SJCRH30 (cell line): ENCODE measurements around the gene MAP2K4. TPM values are rescaled to one million over a fixed set of nuclear protein-coding genes. Genes with fewer than 3 reads are reported as not detected.
A peak's percentile ranks its signal among the peaks of the same experiment; 100 is the strongest.

Source experiments
- DNase-seq, 2 experiments: peaks; one replicate each; pipeline ENCODE4 v3.0.0-alpha.2; 2015 to 2020
- H3K27ac ChIP-seq: fragments of 250-450 bp; sonication (Bioruptor Pico); 2 replicates; pipeline ENCODE4 v1.5.1; 2020; ENCODE audit warnings: mild to moderate bottlenecking, moderate library complexity
- H3K27me3 ChIP-seq: fragments of 250-450 bp; sonication (Bioruptor Pico); 2 replicates; pipeline ENCODE4 v1.5.1; 2020; ENCODE audit warnings: mild to moderate bottlenecking, moderate library complexity
- H3K36me3 ChIP-seq: fragments of 250-450 bp; sonication (Bioruptor Pico); 2 replicates; pipeline ENCODE4 v1.5.1; 2020; ENCODE audit warnings: mild to moderate bottlenecking, moderate library complexity
- H3K4me1 ChIP-seq: fragments of 250-450 bp; sonication (Bioruptor Pico); 2 replicates; pipeline ENCODE4 v1.5.1; 2020; ENCODE audit warnings: mild to moderate bottlenecking, moderate library complexity
- H3K4me3 ChIP-seq: fragments of 250-450 bp; sonication (Bioruptor Pico); 2 replicates; pipeline ENCODE4 v1.5.1; 2020; ENCODE audit warnings: mild to moderate bottlenecking, moderate library complexity
- H3K9me3 ChIP-seq: fragments of 250-450 bp; sonication (Bioruptor Pico); replicated peaks from 2 replicates; pipeline ENCODE4 v1.5.1; 2020; ENCODE audit warnings: mild to moderate bottlenecking, moderate library complexity
- total RNA-seq: library from RNA; depleted of rRNA; stranded (reverse); fragments of >200 nt; shearing (Covaris generic); gene quantifications from 2 replicates; pipeline ENCODE4 v1.2.3, GENCODE V29; 2014

The MAP2K4 gene
- total RNA-seq, 1 experiment from 2014 or later, result 27.3 TPM

DNA sequence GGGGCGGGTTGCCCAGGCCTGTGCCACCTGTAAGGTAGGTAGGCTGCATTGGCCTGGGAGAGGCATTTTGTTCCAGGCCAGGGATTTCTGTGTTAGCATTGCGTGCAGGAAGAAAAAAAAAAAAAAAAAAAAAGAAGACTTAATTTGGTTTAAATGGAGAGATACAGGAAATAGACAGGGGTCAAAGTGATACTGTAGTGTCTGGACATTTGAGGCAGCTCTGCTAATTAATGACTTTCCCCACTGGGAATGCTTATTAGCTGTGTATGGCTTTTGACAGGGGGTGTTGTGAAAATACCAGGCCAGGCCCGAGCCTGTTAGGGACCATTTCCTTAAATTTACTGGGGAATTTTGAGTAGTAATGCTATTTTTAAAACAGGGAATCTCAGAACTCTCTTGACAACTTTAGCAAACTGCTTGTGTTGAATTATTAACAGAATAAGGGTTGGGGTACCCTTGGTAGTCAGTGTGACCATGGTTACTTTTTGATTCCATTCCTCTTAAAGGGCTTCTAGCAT, 1.0 kb downstream of the MAP2K4 start:
- Histone ChIP-seq H3K27me3 (no peaks in the 10 kb centered on the region), H3K9me3 (no peaks in the 10 kb centered on the region), H3K36me3 (no peaks in the 10 kb centered on the region), H3K4me1 (no peaks in the 10 kb centered on the region), H3K4me3 (peak overlapping the region; percentile 94), H3K27ac (no peak overlapping the region)
- DNase-seq, result no peak

DNA sequence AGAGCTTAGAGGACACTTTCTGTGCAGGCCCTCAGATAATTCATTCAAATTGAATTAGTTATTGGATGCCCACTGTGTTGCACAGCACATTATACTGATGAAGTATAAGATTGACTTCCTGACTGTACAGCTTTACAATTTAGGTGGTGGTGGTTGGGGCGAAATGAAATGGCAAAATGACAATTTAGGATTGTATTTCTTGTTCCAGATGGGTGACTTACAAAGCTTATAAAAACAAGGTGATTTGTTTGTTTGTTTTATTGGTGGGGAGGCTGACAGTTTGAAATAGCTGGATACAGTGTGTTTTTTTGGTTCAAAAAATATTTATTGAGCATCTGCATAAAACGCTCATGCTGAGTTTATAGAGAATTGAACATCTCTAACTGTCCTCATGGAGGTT, 1.6 kb downstream of the MAP2K4 start:
- Histone ChIP-seq H3K4me1 (no peaks in the 10 kb centered on the region), H3K4me3 (peak overlapping the region; percentile 94), H3K9me3 (no peaks in the 10 kb centered on the region), H3K27me3 (no peaks in the 10 kb centered on the region), H3K27ac (no peak overlapping the region), H3K36me3 (no peaks in the 10 kb centered on the region)
- DNase-seq, result no peak

DNA sequence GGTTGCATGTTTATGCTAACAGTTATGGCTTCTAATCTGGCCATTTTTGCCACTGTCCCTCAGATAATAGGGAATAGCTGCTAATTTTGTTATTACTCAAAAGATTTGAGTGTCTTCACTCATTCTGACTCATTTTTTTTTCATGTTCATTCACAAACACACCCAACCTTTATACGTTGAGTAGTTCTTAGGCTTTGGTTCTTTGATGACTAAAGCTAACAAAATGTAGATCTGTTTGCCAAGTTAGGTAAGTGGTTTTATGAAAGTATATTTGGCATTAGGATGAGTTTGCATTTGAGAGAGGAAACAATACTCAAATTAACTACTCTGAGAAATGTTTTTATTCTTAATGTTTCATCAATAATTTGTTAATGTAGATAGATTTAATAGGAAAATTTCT, 3.6 kb downstream of the MAP2K4 start:
- Histone ChIP-seq H3K4me1 (no peaks in the 10 kb centered on the region), H3K36me3 (no peaks in the 10 kb centered on the region), H3K27me3 (no peaks in the 10 kb centered on the region), H3K4me3 (no peak overlapping the region), H3K9me3 (no peaks in the 10 kb centered on the region), H3K27ac (no peak overlapping the region)
- no peak for DNase-seq

DNA sequence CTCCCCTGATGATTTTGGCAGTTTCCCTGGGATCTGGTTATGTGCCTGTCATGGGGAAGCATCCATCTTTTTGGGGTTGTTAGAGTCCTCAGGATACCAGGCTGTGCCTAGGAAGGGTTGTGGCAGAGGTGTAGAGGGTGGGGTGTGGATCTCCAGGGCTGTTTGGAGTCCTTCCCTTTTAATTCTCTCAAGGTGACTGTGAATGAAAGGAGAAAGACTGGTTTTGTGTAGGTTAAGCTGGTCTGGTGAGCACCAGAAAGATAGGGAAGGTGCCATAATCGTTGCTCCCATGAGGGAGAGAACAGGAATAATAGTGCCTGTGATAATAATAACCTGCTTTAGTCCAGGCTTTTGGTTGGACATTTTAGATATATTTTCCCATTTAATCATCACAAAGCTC, 7.0 kb downstream of the MAP2K4 start:
- Histone ChIP-seq H3K4me3 (no peak overlapping the region), H3K9me3 (no peaks in the 10 kb centered on the region), H3K36me3 (no peaks in the 10 kb centered on the region), H3K4me1 (no peaks in the 10 kb centered on the region), H3K27me3 (no peaks in the 10 kb centered on the region), H3K27ac (no peak overlapping the region)
- DNase-seq, result no peak

DNA sequence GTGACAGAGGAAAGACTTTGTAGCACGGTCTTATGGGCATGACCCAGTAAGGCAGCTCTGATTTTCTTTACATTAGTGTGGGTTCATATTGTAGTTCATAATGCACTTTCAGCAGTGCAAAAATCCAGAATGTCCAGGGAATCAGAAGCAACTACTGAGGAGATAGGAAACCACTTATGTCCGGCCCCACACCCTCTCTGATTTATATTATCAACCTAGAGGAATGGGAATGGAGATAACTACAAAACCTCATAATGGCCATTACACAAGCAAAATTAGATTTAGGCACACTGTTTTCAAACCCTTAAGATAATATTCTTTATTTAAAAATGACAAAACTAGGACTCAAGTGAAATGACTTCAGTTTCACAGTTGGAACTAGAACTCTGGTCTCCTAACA, 7.9 kb downstream of the MAP2K4 start:
- no peak for DNase-seq
- Histone ChIP-seq H3K27me3 (no peaks in the 10 kb centered on the region), H3K9me3 (no peaks in the 10 kb centered on the region), H3K4me3 (no peak overlapping the region), H3K27ac (no peak overlapping the region), H3K36me3 (no peaks in the 10 kb centered on the region), H3K4me1 (no peaks in the 10 kb centered on the region)

DNA sequence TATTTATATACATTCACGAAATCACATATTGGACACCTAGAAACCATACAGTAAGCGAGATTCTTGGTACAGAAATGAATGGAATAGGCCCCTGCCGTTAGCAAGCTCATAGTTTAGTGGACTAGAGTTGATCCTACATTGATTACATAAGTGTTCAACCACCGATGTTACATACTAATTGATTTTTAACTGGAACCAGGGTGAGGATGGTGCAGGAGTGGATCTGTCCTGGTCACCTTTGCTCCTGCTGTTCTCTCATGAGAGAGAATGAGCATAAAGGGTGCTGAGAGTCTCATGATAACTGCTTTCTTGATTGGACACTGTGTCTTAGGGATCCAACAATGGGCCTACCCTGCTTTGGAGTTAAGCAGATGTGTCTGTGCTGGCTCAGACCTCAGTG, 13.9 kb downstream of the MAP2K4 start:
- Histone ChIP-seq H3K27me3 (no peaks in the 10 kb centered on the region), H3K27ac (no peak overlapping the region), H3K36me3 (peaks cover 2% of the 10 kb centered on the region; the same call in 1 of the 2 replicates), H3K4me3 (no peak overlapping the region), H3K4me1 (no peaks in the 10 kb centered on the region), H3K9me3 (no peaks in the 10 kb centered on the region)
- no peak for DNase-seq

DNA sequence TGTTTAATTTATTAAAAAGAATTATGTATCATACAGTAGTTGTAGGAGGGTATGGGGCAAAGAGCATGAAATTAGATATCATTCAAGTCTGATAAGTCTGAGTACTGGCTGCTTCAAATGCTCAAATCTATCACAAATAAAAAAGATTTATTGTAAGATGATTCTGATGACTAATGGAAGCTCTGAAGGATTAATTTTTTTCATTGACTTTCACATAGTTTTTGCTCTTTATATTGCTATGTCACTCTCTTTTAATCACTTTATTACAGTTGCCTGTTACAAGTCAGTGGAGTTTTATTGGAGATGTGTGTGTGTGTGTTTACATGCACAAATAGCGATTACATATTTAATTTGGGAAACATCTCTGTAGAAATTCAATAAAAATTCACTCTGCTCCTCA, 15.0 kb downstream of the MAP2K4 start:
- no peaks in the 10 kb centered on the region for H3K9me3 ChIP-seq
- no peak for DNase-seq
- H3K4me3 ChIP-seq, result no peak overlapping the region
- no peak overlapping the region for H3K27ac ChIP-seq
- H3K4me1 ChIP-seq, result no peaks in the 10 kb centered on the region
- peaks cover 2% of the 10 kb centered on the region; the same call in 1 of the 2 replicates for H3K36me3 ChIP-seq
- no peaks in the 10 kb centered on the region for H3K27me3 ChIP-seq

DNA sequence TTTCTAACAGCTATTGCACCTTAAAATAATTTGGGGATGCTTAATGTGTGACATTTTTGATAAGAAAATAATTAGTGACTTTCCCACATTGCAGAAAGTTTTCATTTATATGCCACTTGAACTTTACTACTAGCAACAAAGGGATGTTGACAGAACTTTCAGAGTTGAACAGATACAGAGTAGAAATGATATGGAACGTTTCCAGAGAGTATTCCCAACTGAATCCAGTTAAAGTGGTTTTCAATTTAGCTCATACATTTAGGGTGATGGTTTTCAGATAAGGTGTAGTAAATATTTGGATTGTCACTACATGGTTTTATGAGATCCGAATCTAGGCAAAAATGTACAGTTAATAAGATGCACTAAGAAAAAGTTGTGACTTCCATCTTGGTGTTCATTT, 17.3 kb downstream of the MAP2K4 start:
- Histone ChIP-seq H3K36me3 (peaks cover 2% of the 10 kb centered on the region; the same call in 1 of the 2 replicates), H3K9me3 (no peaks in the 10 kb centered on the region), H3K27ac (no peak overlapping the region), H3K4me3 (no peak overlapping the region), H3K4me1 (0 out of 2 replicates have a peak, but pooled peaks cover 2% of the 10 kb centered on the region), H3K27me3 (no peaks in the 10 kb centered on the region)
- DNase-seq, result no peak

DNA sequence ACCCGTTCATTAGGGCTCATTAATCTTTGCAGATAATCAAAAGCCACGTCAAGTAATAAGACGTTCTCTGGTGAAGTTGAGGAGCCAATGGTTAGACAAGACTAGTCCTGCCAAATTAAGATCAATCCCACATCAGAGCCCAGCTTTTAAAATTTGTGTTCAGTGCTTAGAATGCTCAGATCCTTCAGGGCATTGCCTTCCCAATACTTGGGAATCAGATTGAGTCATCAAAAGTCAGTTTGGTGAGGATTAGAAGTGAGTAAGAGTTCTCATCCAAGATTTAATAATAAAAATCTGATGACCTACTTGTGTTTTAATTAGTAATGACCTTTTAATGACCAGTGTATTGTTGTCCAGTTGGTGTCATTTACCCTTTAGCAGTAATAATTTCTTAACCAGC, 19.8 kb downstream of the MAP2K4 start:
- 0 out of 2 replicates have a peak, but pooled peaks cover 2% of the 10 kb centered on the region for H3K4me1 ChIP-seq
- H3K36me3 ChIP-seq, result peaks cover 5% of the 10 kb centered on the region; the same call in 1 of the 2 replicates
- H3K27me3 ChIP-seq, result no peaks in the 10 kb centered on the region
- no peak for DNase-seq
- no peak overlapping the region for H3K4me3 ChIP-seq
- no peaks in the 10 kb centered on the region for H3K9me3 ChIP-seq
- no peak overlapping the region for H3K27ac ChIP-seq

DNA sequence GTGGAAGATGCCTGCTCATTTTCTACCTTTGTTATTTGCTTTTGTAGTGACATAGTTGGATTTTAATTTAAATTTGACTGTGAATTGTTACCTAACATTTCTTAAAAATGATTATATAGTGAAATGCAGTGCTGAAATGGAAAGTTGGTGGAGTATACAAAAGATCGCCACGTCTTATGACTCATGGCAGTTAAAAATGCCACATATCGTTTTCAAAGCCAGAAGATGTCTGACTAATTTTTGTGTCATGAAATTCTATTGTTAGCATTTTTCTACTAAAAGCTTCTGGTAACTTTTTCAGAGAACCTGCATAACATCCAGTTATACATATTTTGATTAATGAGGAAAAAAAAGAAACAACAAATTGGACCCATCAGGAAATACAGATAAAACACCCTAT, 20.6 kb downstream of the MAP2K4 start:
- Histone ChIP-seq H3K4me3 (no peak overlapping the region), H3K36me3 (0 out of 2 replicates have a peak, but pooled peaks cover 2% of the 10 kb centered on the region), H3K9me3 (no peaks in the 10 kb centered on the region), H3K27ac (no peak overlapping the region), H3K27me3 (no peaks in the 10 kb centered on the region), H3K4me1 (0 out of 2 replicates have a peak, but pooled peaks cover 2% of the 10 kb centered on the region)
- DNase-seq, result no peak

DNA sequence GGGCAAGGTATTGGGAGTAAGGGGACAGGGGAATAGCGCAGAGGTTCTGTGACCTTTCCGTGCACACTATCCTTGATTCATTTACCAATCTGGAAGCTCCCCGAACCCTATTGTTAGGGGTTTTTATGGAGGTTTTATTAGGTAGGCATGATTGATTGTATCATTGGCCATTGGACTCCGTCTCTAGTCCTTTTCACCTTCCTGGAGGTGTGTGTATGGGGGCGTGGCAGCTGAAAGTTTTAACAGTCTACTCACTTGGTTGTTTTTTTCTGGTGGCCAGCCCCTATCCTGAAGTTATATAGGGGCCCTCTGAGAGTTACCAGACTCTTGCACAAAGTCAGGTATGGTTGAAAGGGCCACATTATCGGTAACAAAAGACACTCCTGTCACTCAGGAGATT, 23.0 kb downstream of the MAP2K4 start:
- no peak for DNase-seq
- Histone ChIP-seq H3K27ac (no peak overlapping the region), H3K4me1 (0 out of 2 replicates have a peak, but pooled peaks cover 2% of the 10 kb centered on the region), H3K9me3 (no peaks in the 10 kb centered on the region), H3K27me3 (no peaks in the 10 kb centered on the region), H3K36me3 (0 out of 2 replicates have a peak, but pooled peaks cover 2% of the 10 kb centered on the region), H3K4me3 (no peak overlapping the region)

DNA sequence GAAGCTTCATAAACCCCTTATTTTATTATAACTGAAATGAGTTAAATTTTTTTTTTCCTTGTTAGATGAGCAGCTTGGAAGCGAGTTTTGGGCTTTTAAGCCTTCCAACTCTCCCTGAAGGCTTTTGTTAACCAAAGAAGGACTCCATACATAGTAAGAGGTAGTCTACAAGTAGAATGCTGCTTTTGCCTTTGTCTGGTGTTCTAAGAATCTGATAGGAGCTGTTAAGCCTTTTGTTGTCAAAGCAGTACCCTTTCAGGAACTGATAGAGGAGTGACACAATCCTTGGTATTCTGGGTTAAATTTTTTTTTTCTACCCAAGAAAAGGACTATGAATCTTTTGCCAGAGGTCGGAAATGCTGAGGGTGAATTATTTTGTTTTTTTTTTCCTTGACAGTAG, 26.1 kb downstream of the MAP2K4 start:
- no peak overlapping the region for H3K4me3 ChIP-seq
- no peak for DNase-seq
- H3K27ac ChIP-seq, result no peak overlapping the region
- H3K27me3 ChIP-seq, result no peaks in the 10 kb centered on the region
- H3K36me3 ChIP-seq, result 0 out of 2 replicates have a peak, but pooled peaks cover 2% of the 10 kb centered on the region
- no peaks in the 10 kb centered on the region for H3K4me1 ChIP-seq
- H3K9me3 ChIP-seq, result no peaks in the 10 kb centered on the region

DNA sequence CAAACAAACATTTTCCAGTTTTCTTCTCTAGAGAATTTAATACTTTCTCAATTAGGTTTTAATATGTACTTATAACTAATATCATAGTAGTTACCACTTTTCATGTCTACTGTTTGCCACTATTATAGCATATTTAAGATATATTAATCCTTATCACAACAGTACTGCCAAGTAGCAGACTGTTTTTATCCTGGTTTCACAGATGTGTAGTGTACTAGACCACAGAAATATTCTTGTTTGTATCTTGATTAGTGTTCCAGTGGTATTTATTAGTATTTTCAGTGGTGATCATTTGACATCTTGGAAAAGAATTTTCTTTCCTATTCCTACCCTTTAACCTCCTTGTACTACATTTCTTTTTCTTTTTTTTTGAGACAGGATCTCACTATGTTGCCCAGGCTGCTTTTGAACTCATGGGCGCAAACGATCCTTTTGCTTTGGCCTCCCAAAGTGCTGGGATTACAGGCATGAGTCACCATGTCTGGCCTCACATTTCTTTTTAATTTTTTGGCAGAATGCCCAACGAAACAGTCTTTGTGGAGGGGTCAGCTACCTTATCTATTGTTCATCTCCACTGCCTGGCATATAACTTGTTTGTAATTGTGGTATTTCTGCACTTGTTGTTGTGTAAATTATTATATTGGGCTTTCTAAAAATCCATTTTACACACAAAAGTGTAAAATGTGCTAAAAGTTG, 27.2 kb downstream of the MAP2K4 start:
- no peak overlapping the region for H3K4me3 ChIP-seq
- no peaks in the 10 kb centered on the region for H3K27me3 ChIP-seq
- H3K9me3 ChIP-seq, result no peaks in the 10 kb centered on the region
- 0 out of 2 replicates have a peak, but pooled peaks cover 2% of the 10 kb centered on the region for H3K36me3 ChIP-seq
- H3K4me1 ChIP-seq, result no peaks in the 10 kb centered on the region
- peak; percentile 14 to 29 for DNase-seq
- no peak overlapping the region for H3K27ac ChIP-seq

DNA sequence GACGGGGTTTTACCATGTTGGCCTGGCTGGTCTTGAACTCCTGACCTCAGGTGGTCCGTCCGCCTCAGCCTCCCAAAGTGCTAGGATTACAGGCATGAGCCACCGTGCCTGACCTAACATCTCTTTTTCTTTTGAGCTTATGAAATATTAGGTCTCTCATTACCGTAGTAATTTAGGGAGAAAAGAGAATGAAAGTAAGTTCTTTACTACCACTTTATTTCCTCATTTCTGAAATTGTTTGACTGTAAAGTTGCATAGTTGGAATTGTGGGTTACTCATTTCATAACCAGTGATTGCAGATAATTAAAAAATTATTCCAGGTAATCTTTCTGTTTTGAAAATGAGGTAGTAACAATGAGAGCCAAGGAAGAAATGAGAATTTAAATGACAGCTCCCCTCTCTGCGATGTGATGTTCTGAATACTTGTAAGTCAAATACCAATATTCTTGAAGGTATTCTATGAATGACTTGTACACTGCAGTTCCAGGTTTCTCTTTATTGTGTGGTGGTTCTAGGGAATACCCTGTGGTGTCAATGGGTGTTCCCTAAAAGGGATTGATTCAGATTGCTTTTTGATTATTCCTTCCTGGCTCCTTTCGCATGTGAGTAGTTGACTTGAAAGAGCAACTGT, 28.3 kb downstream of the MAP2K4 start:
- Histone ChIP-seq H3K4me1 (no peaks in the 10 kb centered on the region), H3K36me3 (no peaks in the 10 kb centered on the region), H3K4me3 (no peak overlapping the region), H3K9me3 (no peaks in the 10 kb centered on the region), H3K27me3 (no peaks in the 10 kb centered on the region), H3K27ac (no peak overlapping the region)
- no peak for DNase-seq

DNA sequence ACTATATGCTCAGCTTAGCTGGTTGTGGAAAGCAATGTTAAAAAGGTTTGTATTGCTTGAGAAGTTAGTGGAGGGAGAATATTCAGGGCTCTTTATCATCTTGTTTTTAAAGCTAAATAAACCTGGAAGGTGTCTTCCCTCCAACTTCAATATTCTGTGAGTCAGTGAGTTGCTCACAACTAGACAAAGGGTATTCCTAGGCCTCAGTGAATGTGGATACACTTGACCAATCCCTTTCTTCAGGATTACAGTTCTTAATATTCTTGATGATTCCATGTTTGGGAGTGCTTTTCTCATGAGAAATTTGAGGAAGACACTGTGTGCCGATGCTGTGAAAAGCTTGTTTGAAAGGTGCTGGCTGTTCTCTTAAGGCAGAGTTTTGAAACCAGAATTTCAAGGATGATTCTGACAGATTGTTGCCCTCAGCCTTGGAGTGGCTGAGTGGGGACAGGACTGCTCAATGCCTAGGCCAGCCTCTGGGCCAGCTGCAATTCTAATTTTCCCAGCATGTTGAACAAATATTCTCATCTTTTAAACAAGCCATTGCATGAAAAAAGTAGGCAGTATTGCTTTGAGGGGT, 30.1 kb downstream of the MAP2K4 start:
- H3K36me3 ChIP-seq, result no peaks in the 10 kb centered on the region
- H3K4me3 ChIP-seq, result no peak overlapping the region
- no peaks in the 10 kb centered on the region for H3K27me3 ChIP-seq
- no peak overlapping the region for H3K27ac ChIP-seq
- no peak for DNase-seq
- H3K9me3 ChIP-seq, result no peaks in the 10 kb centered on the region
- H3K4me1 ChIP-seq, result no peaks in the 10 kb centered on the region
